ENCODE data around the gene KAZN.

DNA sequence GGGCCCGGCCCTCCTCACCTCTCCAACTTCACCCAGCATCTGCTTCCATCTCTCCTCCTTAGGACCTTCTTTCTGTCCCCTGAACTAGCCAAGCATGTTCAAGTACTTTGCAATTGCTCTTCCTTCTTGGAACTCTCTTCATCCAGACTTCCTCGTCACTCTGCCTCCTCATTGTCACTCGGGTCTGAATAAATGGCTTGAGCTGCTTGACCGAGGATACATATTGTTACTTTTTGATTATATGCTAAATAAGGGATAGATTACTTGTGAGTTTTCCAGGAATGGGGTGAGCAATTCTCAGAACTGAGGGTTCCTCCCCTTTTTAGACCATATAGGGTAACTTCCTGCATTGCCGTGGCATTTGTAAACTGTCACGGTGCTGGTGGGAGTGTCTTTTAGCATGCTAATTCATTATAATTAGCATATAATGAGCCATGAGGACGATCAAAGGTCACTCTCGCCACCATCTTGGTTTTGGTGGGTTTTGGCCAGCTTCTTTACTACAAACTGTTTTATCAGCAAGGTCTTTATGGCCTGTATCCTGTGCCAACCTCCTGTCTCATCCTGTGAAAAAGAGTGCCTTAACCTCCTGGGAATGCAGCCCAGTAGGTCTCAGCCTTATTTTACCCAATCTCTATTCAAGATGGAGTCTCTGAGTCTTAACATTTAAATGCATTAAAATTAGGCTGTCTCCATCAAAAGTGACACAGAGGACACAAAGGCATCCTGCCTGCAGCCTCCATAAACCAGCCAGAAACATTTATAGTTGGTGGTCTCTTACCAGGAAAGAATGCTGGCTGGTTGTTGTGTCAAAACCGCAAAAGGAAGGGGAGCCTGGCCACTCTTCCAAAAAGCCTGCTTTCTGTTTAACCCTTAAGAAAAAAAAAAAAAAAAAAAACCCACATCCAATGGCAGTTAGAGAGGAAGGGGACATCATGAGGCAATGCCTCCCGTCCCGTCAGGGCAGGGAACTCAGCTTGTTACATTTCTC is 179.3 kb downstream of the KAZN start:
- TF ChIP-seq, protein P1, sequence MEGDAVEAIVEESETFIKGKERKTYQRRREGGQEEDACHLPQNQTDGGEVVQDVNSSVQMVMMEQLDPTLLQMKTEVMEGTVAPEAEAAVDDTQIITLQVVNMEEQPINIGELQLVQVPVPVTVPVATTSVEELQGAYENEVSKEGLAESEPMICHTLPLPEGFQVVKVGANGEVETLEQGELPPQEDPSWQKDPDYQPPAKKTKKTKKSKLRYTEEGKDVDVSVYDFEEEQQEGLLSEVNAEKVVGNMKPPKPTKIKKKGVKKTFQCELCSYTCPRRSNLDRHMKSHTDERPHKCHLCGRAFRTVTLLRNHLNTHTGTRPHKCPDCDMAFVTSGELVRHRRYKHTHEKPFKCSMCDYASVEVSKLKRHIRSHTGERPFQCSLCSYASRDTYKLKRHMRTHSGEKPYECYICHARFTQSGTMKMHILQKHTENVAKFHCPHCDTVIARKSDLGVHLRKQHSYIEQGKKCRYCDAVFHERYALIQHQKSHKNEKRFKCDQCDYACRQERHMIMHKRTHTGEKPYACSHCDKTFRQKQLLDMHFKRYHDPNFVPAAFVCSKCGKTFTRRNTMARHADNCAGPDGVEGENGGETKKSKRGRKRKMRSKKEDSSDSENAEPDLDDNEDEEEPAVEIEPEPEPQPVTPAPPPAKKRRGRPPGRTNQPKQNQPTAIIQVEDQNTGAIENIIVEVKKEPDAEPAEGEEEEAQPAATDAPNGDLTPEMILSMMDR (IDR thresholded peaks at IDR 0.05), result no peak
- TF ChIP-seq POLR2A (IDR thresholded peaks at IDR 0.05), result no peak

All from body of pancreas (tissue), 4 donors.